GM20000 (cell line): ENCODE results near the gene MAGEC3.

ENCODE experiments used
- DNase-seq: peaks from one replicate; pipeline ENCODE4 v3.0.0; 2012; ENCODE audit warnings: low spot score
- TF ChIP-seq, protein P1 (sequence below): IDR thresholded peaks from 2 replicates; pipeline ENCODE4 v1.5.1; 2012; ENCODE audit warnings: mild to moderate bottlenecking, control low read depth; ENCODE audit errors: extremely low read depth, missing control alignments

MAGEC3 gene

DNA sequence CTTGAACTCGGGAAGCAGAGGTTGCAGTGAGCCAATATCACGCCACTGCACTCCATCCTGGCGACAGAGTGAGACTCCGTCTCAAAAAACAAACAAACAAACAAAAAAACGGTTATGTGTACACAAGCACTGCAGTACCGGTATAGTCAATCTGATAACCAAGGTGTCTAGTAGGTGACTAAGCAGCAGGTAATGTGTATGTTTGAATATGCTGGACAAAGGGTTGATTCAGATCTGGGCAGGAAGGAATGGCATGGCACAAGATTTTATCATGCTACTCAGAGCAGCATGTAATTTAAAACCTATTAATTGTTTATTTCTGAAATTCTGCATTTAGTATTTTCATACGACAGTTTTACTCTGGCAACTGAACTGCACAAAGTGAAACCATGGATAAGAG is 107.3 kb downstream of the MAGEC3 start:
- TF ChIP-seq, protein P1, sequence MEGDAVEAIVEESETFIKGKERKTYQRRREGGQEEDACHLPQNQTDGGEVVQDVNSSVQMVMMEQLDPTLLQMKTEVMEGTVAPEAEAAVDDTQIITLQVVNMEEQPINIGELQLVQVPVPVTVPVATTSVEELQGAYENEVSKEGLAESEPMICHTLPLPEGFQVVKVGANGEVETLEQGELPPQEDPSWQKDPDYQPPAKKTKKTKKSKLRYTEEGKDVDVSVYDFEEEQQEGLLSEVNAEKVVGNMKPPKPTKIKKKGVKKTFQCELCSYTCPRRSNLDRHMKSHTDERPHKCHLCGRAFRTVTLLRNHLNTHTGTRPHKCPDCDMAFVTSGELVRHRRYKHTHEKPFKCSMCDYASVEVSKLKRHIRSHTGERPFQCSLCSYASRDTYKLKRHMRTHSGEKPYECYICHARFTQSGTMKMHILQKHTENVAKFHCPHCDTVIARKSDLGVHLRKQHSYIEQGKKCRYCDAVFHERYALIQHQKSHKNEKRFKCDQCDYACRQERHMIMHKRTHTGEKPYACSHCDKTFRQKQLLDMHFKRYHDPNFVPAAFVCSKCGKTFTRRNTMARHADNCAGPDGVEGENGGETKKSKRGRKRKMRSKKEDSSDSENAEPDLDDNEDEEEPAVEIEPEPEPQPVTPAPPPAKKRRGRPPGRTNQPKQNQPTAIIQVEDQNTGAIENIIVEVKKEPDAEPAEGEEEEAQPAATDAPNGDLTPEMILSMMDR: no peak
- DNase-seq: no peak

DNA sequence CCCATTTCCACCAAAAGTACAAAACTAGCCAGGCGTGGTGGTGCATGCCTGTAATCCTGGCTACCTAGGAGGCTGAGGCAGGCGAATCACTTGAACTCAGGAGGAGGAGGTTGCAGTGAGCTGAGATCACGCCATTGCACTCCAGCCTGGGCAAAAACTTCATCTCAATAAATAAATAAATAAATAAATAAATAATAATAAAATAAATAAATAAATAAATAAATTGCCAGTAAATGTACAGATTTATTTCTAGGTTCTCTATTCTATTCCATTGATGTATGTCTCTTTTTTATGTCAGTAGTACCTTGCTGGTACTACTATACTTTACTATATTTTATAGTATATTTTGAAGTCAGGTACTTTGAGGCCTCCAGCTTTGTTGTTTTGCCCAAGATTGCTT is 109.2 kb downstream of the MAGEC3 start:
- TF ChIP-seq, protein P1: no peak
- DNase-seq: no peak
